OCI-LY3 (cell line): ENCODE measurements around the gene ZNF407.

Experiments
- EZH2phosphoT487 ChIP-seq: fragments of 200-600 bp; shearing (Covaris generic); IDR thresholded peaks from 2 replicates; pipeline ENCODE4 v1.6.1; 2018; ENCODE audit warnings: antibody characterized with exemption, mixed run types, low read depth
- TF ChIP-seq, protein P1 (sequence below): fragments of 200-600, 300-600 bp; sonication (generic); IDR thresholded peaks from 2 replicates; pipeline ENCODE4 v1.5.1; 2014; ENCODE audit warnings: antibody characterized with exemption, low read length, low read depth

DNA sequence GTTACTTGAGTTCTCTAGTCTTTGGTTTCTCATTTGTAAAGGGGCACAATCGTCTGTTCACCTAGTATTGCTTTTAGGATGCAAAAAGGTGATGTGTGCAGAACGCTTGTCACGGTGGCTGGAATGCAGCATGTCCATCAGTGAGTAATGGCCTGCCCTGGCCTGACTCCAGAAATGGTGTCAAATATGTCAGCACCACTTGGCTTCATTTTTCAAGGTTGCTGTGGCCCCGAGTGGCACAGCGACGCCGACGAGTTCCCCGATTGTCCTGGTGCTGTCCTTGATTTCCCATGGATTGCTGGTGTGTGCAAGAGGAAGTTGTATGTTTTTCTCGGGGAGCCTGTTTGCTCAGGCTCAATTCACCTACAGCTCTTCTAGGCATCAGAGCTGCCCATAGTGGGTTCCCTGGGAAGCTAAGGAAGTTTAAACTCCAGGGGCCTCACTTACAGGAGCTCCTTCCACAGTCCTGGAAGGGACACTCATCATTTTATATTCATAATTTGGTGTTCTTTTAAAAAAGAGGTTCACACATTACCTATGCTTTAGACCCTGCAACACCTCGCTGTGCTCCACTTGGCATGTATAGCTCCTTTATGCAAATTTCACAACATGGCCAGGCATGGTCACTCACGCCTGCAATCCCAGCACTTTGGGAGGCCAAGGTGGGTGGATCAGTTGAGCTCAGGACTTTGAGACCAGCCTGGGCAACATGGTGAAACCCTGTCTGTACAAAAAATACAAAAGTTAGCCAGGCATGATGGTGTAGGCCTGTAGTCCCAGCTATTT, 25.6 kb upstream of the ZNF407 start:
- TF ChIP-seq, protein P1, sequence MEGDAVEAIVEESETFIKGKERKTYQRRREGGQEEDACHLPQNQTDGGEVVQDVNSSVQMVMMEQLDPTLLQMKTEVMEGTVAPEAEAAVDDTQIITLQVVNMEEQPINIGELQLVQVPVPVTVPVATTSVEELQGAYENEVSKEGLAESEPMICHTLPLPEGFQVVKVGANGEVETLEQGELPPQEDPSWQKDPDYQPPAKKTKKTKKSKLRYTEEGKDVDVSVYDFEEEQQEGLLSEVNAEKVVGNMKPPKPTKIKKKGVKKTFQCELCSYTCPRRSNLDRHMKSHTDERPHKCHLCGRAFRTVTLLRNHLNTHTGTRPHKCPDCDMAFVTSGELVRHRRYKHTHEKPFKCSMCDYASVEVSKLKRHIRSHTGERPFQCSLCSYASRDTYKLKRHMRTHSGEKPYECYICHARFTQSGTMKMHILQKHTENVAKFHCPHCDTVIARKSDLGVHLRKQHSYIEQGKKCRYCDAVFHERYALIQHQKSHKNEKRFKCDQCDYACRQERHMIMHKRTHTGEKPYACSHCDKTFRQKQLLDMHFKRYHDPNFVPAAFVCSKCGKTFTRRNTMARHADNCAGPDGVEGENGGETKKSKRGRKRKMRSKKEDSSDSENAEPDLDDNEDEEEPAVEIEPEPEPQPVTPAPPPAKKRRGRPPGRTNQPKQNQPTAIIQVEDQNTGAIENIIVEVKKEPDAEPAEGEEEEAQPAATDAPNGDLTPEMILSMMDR = no peak
- TF ChIP-seq EZH2phosphoT487 = no peak
